Ovary (tissue), 1 donor: Measurements from ENCODE around the gene RNF133.

Experiments
- EP300 ChIP-seq: sonication (generic); formaldehyde crosslinking; IDR thresholded peaks from one replicate; pipeline ENCODE4 v1.6.1; 2017; ENCODE audit warnings: antibody characterized with exemption
- POLR2A ChIP-seq: fragments of 450-650 bp; IDR thresholded peaks from one replicate; pipeline ENCODE4 v1.6.1; 2017; ENCODE audit warnings: antibody characterized with exemption, mild to moderate bottlenecking, moderate library complexity

- no peak for TF ChIP-seq EP300
- TF ChIP-seq POLR2A: no peak
Measured at GRCh38 chr7:122717356-122718089, 18.6 kb upstream of the RNF133 start.
